ES-I3 (cell line): ENCODE data around the gene SCN4B.
A peak's percentile ranks its signal among the peaks of the same experiment; 100 is the strongest.

Experiments used
- H3K36me3 ChIP-seq: 2 replicates; pipeline ENCODE4 v1.6.1; 2013; ENCODE audit warnings: mild to moderate bottlenecking, low read length, control low read depth, moderate library complexity; ENCODE audit not compliant: insufficient read depth
- H3K4me1 ChIP-seq: 2 replicates; pipeline ENCODE4 v1.6.1; 2013; ENCODE audit warnings: mild to moderate bottlenecking, control low read depth, low read length; ENCODE audit not compliant: insufficient read depth
- H3K9ac ChIP-seq: 2 replicates; pipeline ENCODE4 v1.6.1; 2013; ENCODE audit warnings: low read depth, mild to moderate bottlenecking, low read length, moderate library complexity
- H3K9me3 ChIP-seq: 2 replicates; pipeline ENCODE4 v1.6.1; 2013; ENCODE audit warnings: mild to moderate bottlenecking, low read length, moderate library complexity; ENCODE audit not compliant: control insufficient read depth, insufficient read depth

The SCN4B gene

GRCh38 chr11:118167906-118168305 is 15.3 kb upstream of the SCN4B start:
- Histone ChIP-seq H3K9ac (no peak overlapping the region), H3K4me1 (0 out of 2 replicates have a peak, but pooled peaks cover 10% of the 10 kb centered on the region), H3K9me3 (no peaks in the 10 kb centered on the region), H3K36me3 (no peaks in the 10 kb centered on the region)

- Histone ChIP-seq H3K36me3 (no peaks in the 10 kb centered on the region), H3K4me1 (0 out of 2 replicates have a peak, but pooled peaks cover 10% of the 10 kb centered on the region), H3K9ac (no peak overlapping the region), H3K9me3 (no peaks in the 10 kb centered on the region)
Observed at GRCh38 chr11:118167253-118167652, 14.6 kb upstream of the SCN4B start.

GRCh38 chr11:118166641-118167040 is 14.0 kb upstream of the SCN4B start:
- Histone ChIP-seq H3K9ac (no peak overlapping the region), H3K4me1 (0 out of 2 replicates have a peak, but pooled peaks cover 10% of the 10 kb centered on the region), H3K36me3 (no peaks in the 10 kb centered on the region), H3K9me3 (no peaks in the 10 kb centered on the region)

- Histone ChIP-seq H3K9me3 (no peaks in the 10 kb centered on the region), H3K4me1 (peaks cover 8% of the 10 kb centered on the region; the same call in 1 of the 2 replicates), H3K9ac (no peak overlapping the region), H3K36me3 (no peaks in the 10 kb centered on the region)
Observed at GRCh38 chr11:118164885-118165284, 12.3 kb upstream of the SCN4B start.

- Histone ChIP-seq H3K9ac (no peak overlapping the region), H3K36me3 (no peaks in the 10 kb centered on the region), H3K9me3 (no peaks in the 10 kb centered on the region), H3K4me1 (peaks cover 8% of the 10 kb centered on the region; the same call in 1 of the 2 replicates)
Observed at GRCh38 chr11:118163494-118163893, 10.9 kb upstream of the SCN4B start.

- no peaks in the 10 kb centered on the region for H3K36me3 ChIP-seq
- no peak overlapping the region for H3K9ac ChIP-seq
- H3K4me1 ChIP-seq = peaks cover 12% of the 10 kb centered on the region; the same call in 1 of the 2 replicates
- H3K9me3 ChIP-seq = no peaks in the 10 kb centered on the region
Observed at GRCh38 chr11:118162846-118163245, 10.2 kb upstream of the SCN4B start.

GRCh38 chr11:118161786-118162185 is 9.2 kb upstream of the SCN4B start:
- H3K36me3 ChIP-seq = no peaks in the 10 kb centered on the region
- no peaks in the 10 kb centered on the region for H3K9me3 ChIP-seq
- H3K9ac ChIP-seq = no peak overlapping the region
- H3K4me1 ChIP-seq = peaks cover 14% of the 10 kb centered on the region; the same call in 1 of the 2 replicates

- Histone ChIP-seq H3K36me3 (no peaks in the 10 kb centered on the region), H3K9ac (peak overlapping the region; percentile 45; the same call in 1 of the 2 replicates), H3K4me1 (peaks cover 33% of the 10 kb centered on the region), H3K9me3 (no peaks in the 10 kb centered on the region)
Observed at GRCh38 chr11:118157186-118157895, 4.7 kb upstream of the SCN4B start.

- peaks cover 33% of the 10 kb centered on the region for H3K4me1 ChIP-seq
- no peaks in the 10 kb centered on the region for H3K36me3 ChIP-seq
- no peaks in the 10 kb centered on the region for H3K9me3 ChIP-seq
- peak overlapping the region; percentile 45; the same call in 1 of the 2 replicates for H3K9ac ChIP-seq
Observed at GRCh38 chr11:118156531-118157185, 4.0 kb upstream of the SCN4B start.

- no peaks in the 10 kb centered on the region for H3K36me3 ChIP-seq
- H3K4me1 ChIP-seq = peaks cover 33% of the 10 kb centered on the region
- H3K9me3 ChIP-seq = no peaks in the 10 kb centered on the region
- H3K9ac ChIP-seq = peak overlapping the region; percentile 45; the same call in 1 of the 2 replicates
Observed at GRCh38 chr11:118155776-118156530, 3.3 kb upstream of the SCN4B start.

- no peak overlapping the region for H3K9ac ChIP-seq
Observed at GRCh38 chr11:118154641-118155040, 2.0 kb upstream of the SCN4B start.

GRCh38 chr11:118153976-118154375 is 1.4 kb upstream of the SCN4B start:
- no peaks in the 10 kb centered on the region for H3K36me3 ChIP-seq
- no peaks in the 10 kb centered on the region for H3K9me3 ChIP-seq
- H3K4me1 ChIP-seq = peaks cover 28% of the 10 kb centered on the region
- H3K9ac ChIP-seq = no peak overlapping the region

More at GRCh38 chr11:118154641-118155040, 2.0 kb upstream of the SCN4B start:
- Histone ChIP-seq H3K9me3 (no peaks in the 10 kb centered on the region), H3K4me1 (peaks cover 28% of the 10 kb centered on the region), H3K36me3 (no peaks in the 10 kb centered on the region)

GRCh38 chr11:118153516-118153915 is 893 bp upstream of the SCN4B start:
- Histone ChIP-seq H3K4me1 (peaks cover 28% of the 10 kb centered on the region), H3K36me3 (no peaks in the 10 kb centered on the region), H3K9ac (no peak overlapping the region), H3K9me3 (no peaks in the 10 kb centered on the region)

- Histone ChIP-seq H3K36me3 (no peaks in the 10 kb centered on the region), H3K9me3 (no peaks in the 10 kb centered on the region), H3K9ac (peak overlapping the region; percentile 65), H3K4me1 (peaks cover 27% of the 10 kb centered on the region)
Observed at GRCh38 chr11:118152020-118152551, 537 bp downstream of the SCN4B start.
